Transverse colon (tissue), 4 donors: ENCODE measurements around the gene SEMA4G. TPM values are rescaled to one million over a fixed set of nuclear protein-coding genes. Genes with fewer than 3 reads are reported as not detected.

Experiments used
- DNase-seq: peaks from one replicate; pipeline ENCODE4 v3.0.0-alpha.2; 2019
- H3K27ac ChIP-seq, 4 donors: fragments of 200-600 bp; sonication (generic); 2 replicates each; pipeline ENCODE4 v1.5.1; 2016 to 2018; ENCODE audit warnings: inconsistent platforms in 4 of 4
- H3K27me3 ChIP-seq: fragments of 200-600 bp; sonication (generic); 2 replicates; pipeline ENCODE4 v1.5.1; 2017; ENCODE audit warnings: inconsistent platforms
- H3K36me3 ChIP-seq, 4 donors: fragments of 200-600 bp; sonication (generic); 2 replicates each; pipeline ENCODE4 v1.5.1; 2017 to 2019; ENCODE audit warnings: inconsistent platforms in 4 of 4
- H3K4me1 ChIP-seq, 4 donors: fragments of 200-600 bp; sonication (generic); 2 replicates each; pipeline ENCODE4 v1.5.1; 2017 to 2020; ENCODE audit warnings: inconsistent platforms in 4 of 4
- H3K4me3 ChIP-seq, 4 donors: fragments of 200-600 bp; sonication (generic); 1 replicate in 1 of 4; 2 replicates in 3 of 4; pipeline versions ENCODE4 v1.5.1 to v1.6.1; 2017 to 2019; ENCODE audit warnings: inconsistent platforms in 4 of 4
- H3K9me3 ChIP-seq, 2 donors: fragments of 200-600 bp; sonication (generic); 2 replicates each; pipeline ENCODE4 v1.5.1; 2017 to 2019; ENCODE audit warnings: inconsistent platforms in 2 of 2
- EP300 ChIP-seq: sonication (generic); formaldehyde crosslinking; IDR thresholded peaks from one replicate; pipeline ENCODE4 v1.6.1; 2017; ENCODE audit warnings: antibody characterized with exemption, low read depth
- POLR2A ChIP-seq: fragments of 450-650 bp; IDR thresholded peaks from one replicate; pipeline ENCODE4 v1.6.1; 2016; ENCODE audit warnings: antibody characterized with exemption, mild to moderate bottlenecking, moderate library complexity
- POLR2AphosphoS5 ChIP-seq, 3 donors: sonication (generic); formaldehyde crosslinking; IDR thresholded peaks; one replicate each; pipeline ENCODE4 v1.6.1; 2016; ENCODE audit warnings: antibody characterized with exemption in 3 of 3
- WGBS, 2 donors: methylation state at CpG; one replicate each; pipeline ENCODE4 v1.1.5; 2018; ENCODE audit warnings: low coverage in 1 of 2; 5-methylcytosine and 5-hydroxymethylcytosine counted together
- in situ Hi-C, 4 donors: fragments of 200-750 bp; cut with MboI; loops; one replicate each; pipeline versions ENCODE4 v1.15.0 to v1.15.1; 2017; ENCODE audit warnings: low sequenced_read_pairs in 3 of 4, low pct_ligation_motif_present in 1 of 4, low pct_unique_long_range_greater_than_20kb in 1 of 4
- intact Hi-C: fragments of 100-400 bp; cut with DNase I; formaldehyde crosslinking; loops from one replicate; pipeline ENCODE4 v1.15.1; 2023; ENCODE audit warnings: low total_unique reads
- total RNA-seq, 4 donors: library from RNA; depleted of rRNA; stranded (reverse); fragments of >200 nt; gene quantifications; one replicate each; pipeline ENCODE4 v1.1.0, GENCODE V29; 2016
- TF ChIP-seq, protein P1 (sequence below), 5 experiments: fragments of 200-600 bp in 3 of 5; fragments of 450-650 bp in 2 of 5; sonication (generic) in 3 of 5; IDR thresholded peaks; 1 replicate in 2 of 5; 2 replicates in 3 of 5; pipeline ENCODE4 v1.5.1; 2016 to 2017; ENCODE audit warnings: antibody characterized with exemption in 5 of 5, inconsistent platforms in 3 of 5, mild to moderate bottlenecking in 2 of 5, moderate library complexity in 1 of 5

Gene SEMA4G
- total RNA-seq, 4 donors from 2014 or later = 94.0 to 221 (median 121) TPM

DNA sequence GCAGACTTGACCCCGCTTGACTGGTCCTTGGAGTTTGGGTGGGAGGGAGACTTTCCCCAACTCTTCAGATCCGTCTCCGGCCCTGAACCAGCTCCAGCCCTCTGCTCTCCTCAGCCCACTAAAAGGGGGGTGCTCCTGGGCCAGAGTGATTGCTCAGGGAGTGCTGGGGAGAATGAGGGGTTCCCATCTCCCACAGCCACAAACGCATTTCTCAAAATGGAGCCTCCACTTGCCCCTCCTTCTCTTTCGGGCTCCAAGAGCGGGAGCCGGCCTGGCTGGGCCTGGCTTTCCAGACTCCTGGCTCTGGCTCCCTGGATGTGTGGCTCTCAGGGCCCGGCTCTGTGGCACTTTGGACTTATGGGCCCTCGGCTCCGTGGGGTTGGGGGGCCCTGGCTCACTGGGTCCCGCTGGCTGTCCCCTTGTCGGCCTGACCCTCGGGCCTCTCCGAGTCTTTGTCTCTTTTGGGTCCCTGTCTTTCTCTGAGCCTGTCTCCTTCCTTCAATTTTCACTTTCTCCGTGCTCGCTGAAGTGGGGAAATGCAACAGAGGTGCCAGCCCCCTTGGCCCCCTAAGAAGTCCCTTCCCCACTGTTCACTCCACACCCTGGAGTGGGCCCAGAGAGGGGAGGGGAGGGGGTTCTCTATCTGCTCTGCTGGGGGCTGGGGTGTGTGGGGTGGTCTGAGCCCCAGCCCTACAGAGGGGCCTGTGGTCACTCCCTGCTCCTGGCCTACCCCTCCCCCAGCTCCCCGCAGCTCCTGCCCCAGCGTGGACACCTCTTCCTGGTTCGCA is 31.0 kb downstream of the SEMA4G start:
- H3K27ac ChIP-seq = peak overlapping the region; percentile 94 to 98 (median 97)
- peaks cover 14 to 49% (median 44%) of the 10 kb centered on the region in 4 donors for H3K4me1 ChIP-seq
- H3K4me3 ChIP-seq = peak overlapping the region; percentile 66 to 77 (median 72)
- in situ Hi-C loops = no loop called here
- DNase-seq = peak; percentile 25
- no peaks in the 10 kb centered on the region for H3K27me3 ChIP-seq
- 22% methylated on average over 19 of the region's 19 CpGs; no CpG with 5 or more reads in 1 of the 2 donors for WGBS, 2 donors
- no peaks in the 10 kb centered on the region for H3K9me3 ChIP-seq
- intact Hi-C loops = no loop called here
- peaks cover 0 to 9% (median under 1%) of the 10 kb centered on the region in 4 donors for H3K36me3 ChIP-seq
- TF ChIP-seq EP300 = no peak
- TF ChIP-seq, protein P1, sequence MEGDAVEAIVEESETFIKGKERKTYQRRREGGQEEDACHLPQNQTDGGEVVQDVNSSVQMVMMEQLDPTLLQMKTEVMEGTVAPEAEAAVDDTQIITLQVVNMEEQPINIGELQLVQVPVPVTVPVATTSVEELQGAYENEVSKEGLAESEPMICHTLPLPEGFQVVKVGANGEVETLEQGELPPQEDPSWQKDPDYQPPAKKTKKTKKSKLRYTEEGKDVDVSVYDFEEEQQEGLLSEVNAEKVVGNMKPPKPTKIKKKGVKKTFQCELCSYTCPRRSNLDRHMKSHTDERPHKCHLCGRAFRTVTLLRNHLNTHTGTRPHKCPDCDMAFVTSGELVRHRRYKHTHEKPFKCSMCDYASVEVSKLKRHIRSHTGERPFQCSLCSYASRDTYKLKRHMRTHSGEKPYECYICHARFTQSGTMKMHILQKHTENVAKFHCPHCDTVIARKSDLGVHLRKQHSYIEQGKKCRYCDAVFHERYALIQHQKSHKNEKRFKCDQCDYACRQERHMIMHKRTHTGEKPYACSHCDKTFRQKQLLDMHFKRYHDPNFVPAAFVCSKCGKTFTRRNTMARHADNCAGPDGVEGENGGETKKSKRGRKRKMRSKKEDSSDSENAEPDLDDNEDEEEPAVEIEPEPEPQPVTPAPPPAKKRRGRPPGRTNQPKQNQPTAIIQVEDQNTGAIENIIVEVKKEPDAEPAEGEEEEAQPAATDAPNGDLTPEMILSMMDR (IDR thresholded peaks at IDR 0.05) = no peak
- no peak for TF ChIP-seq POLR2AphosphoS5 (IDR thresholded peaks at IDR 0.05)
- TF ChIP-seq POLR2A = no peak

DNA sequence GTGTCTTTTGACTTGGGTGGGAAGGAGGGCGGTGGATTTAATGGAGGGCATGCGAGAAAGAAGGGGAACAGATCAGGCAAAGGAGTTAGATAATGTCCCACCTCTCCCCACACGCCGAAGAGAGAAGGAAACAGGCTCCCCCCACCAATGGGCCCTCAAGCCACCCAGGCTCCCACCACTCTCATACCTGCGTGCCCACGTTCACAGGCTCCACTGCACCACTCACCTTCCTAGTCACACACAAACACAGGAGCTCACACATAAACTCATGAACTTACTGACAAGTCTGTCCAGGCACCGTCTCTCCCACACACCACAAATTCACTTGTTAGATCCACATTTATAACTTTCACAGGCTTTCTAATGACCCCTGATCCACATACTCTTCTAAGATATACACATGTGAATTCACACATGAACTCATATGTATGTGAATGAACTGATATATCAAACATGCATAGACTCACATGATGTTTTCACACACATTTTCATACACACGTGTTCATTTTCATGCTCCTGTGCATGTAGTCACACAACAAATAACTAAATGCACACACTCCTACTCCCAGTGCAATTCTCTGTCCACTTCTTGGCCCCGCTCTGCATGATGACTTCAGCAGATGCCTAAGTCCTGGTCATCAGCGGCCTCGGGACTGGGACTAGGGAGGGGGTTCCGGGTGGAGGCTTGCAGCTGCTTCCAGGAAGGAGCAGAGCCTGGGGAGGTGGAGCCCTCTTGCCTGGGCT is 31.8 kb downstream of the SEMA4G start:
- Histone ChIP-seq H3K36me3 (peaks cover 0 to 15% (median 4%) of the 10 kb centered on the region in 4 donors), H3K27me3 (no peaks in the 10 kb centered on the region), H3K4me1 (peaks cover 14 to 49% (median 44%) of the 10 kb centered on the region in 4 donors), H3K4me3 (peak overlapping the region in 3 of 4 donors; percentile 66 to 77 (median 68)), H3K9me3 (no peaks in the 10 kb centered on the region), H3K27ac (peak overlapping the region; percentile 94 to 98 (median 97))
- TF ChIP-seq POLR2AphosphoS5 (IDR thresholded peaks at IDR 0.05) (peak; percentile 90 to 94 (median 92)), EP300 (no peak), POLR2A (peak; percentile 62)
- TF ChIP-seq, protein P1 (IDR thresholded peaks at IDR 0.05) = no peak
- peak; percentile 81 for DNase-seq
- in situ Hi-C loops = no loop called here
- intact Hi-C loops = no loop called here
- WGBS, 2 donors = 31 to 44% methylated on average over 9 to 12 of the region's 12 CpGs

DNA sequence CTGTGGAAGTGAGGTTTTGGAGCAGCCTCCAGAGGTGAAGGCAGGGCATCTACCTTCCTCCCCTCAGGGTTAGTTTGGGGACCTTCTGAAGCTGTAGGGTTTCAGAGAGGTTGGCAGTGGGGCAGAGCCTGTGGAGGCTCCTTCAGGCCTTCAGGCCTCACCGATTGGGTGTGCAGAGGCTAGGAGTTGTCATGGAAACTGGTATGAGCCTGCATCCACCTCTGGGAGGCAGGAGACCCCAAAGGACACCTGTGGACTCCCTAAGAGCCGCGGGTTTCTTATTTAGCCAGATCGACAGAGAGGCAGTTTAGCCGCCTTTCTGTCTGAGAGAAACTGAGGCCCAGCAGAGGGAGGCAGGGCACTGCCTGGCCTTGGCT is 32.3 kb downstream of the SEMA4G start:
- 75% methylated on average over 5 of the region's 5 CpGs; no CpG with 5 or more reads in 1 of the 2 donors for WGBS, 2 donors
- no peak for TF ChIP-seq EP300
- TF ChIP-seq POLR2A = no peak
- TF ChIP-seq POLR2AphosphoS5 (IDR thresholded peaks at IDR 0.05) = no peak
- TF ChIP-seq, protein P1 (IDR thresholded peaks at IDR 0.05) = no peak
- Histone ChIP-seq H3K4me1 (peaks cover 10 to 43% (median 38%) of the 10 kb centered on the region in 4 donors), H3K27ac (peak overlapping the region; percentile 94 to 98 (median 97)), H3K36me3 (peaks cover 0 to 15% (median 5%) of the 10 kb centered on the region in 4 donors), H3K9me3 (no peaks in the 10 kb centered on the region), H3K4me3 (peak overlapping the region in 1 of 4 donors; percentile 30), H3K27me3 (no peaks in the 10 kb centered on the region)
- intact Hi-C loops (no loop called here), in situ Hi-C loops (no loop called here)
- no peak for DNase-seq

DNA sequence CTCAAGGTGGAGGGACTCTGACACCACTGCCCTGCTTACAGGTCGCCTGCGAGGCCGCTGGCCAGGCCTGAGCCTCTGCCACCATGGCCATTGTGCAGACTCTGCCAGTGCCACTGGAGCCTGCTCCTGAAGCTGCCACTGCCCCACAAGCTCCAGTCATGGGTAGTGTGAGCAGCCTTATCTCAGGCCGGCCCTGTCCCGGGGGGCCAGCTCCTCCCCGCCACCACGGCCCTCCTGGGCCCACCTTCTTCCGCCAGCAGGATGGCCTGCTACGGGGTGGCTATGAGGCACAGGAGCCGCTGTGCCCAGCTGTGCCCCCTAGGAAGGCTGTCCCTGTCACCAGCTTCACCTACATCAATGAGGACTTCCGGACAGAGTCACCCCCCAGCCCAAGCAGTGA is 33.2 kb downstream of the SEMA4G start:
- H3K27ac ChIP-seq = peak overlapping the region; percentile 94 to 98 (median 97)
- no peak for DNase-seq
- 80% methylated on average over 4 of the region's 11 CpGs; no CpG with 5 or more reads in 1 of the 2 donors for WGBS, 2 donors

More for the DNA sequence above, 33.2 kb downstream of the SEMA4G start:
- H3K27me3 ChIP-seq = no peaks in the 10 kb centered on the region
- no peaks in the 10 kb centered on the region for H3K9me3 ChIP-seq
- peaks cover 0 to 15% (median 5%) of the 10 kb centered on the region in 4 donors for H3K36me3 ChIP-seq
- H3K4me3 ChIP-seq = no peak overlapping the region
- intact Hi-C loops = no loop called here
- no peak for TF ChIP-seq POLR2AphosphoS5 (IDR thresholded peaks at IDR 0.05)
- no peak for TF ChIP-seq POLR2A
- no peak for TF ChIP-seq EP300
- TF ChIP-seq, protein P1 (IDR thresholded peaks at IDR 0.05) = no peak
- in situ Hi-C loops = no loop called here
- peaks cover 11 to 49% (median 34%) of the 10 kb centered on the region in 4 donors for H3K4me1 ChIP-seq
